Right ventricle myocardium inferior (tissue), 1 donor: ENCODE measurements around the gene MAP2K2. TPM values are rescaled to one million over a fixed set of nuclear protein-coding genes. Genes with fewer than 3 reads are reported as not detected.
A peak's percentile ranks its signal among the peaks of the same experiment; 100 is the strongest.

Source experiments
- ATAC-seq: fragments of 200-7000 bp; cut with Tn5 transposase; one replicate; pipeline ENCODE4 v1.9.1; 2020; ENCODE audit warnings: mild to moderate bottlenecking, moderate library complexity
- DNase-seq: peaks from one replicate; pipeline ENCODE4 v3.0.0; 2021; ENCODE audit errors: missing footprints
- intact Hi-C: fragments of 100-400 bp; cut with DNase I; formaldehyde crosslinking; loops from one replicate; pipeline ENCODE4 v1.11.0; 2022
- total RNA-seq: library from RNA; stranded (reverse); fragmentation: NEBNext Ultra II Directional; extraction: Animal tissue kit (Norgen Biotek cat#: 25700); gene quantifications from one replicate; pipeline ENCODE4 v1.2.1, GENCODE V29; 2021
- donor health status: DM: no; HTN: yes; CAD: no; lungs with severe emphysema.

MAP2K2 gene
- total RNA-seq, 1 donor from 2014 or later, result 138 TPM

GRCh38 chr19:4057931-4058692, 65.8 kb downstream of the MAP2K2 start:
- ATAC-seq (peak; percentile 76), DNase-seq (peak; percentile 91)
- intact Hi-C loops, result no loop called here

GRCh38 chr19:4055209-4055552, 68.7 kb downstream of the MAP2K2 start:
- no peak for ATAC-seq
- DNase-seq, result no peak
- intact Hi-C loops, result no loop called here

GRCh38 chr19:4054441-4055208, 69.3 kb downstream of the MAP2K2 start:
- ATAC-seq (no peak), DNase-seq (peak; percentile 61)
- intact Hi-C loops, result no loop called here

GRCh38 chr19:4053423-4054324, 70.2 kb downstream of the MAP2K2 start:
- intact Hi-C loops, result no loop called here
- DNase-seq (peak; percentile 51), ATAC-seq (no peak)

- ATAC-seq (no peak), DNase-seq (no peak)
- intact Hi-C loops, result no loop called here
These were observed 70.9 kb downstream of the MAP2K2 start for GRCh38 chr19:4052993-4053422.

GRCh38 chr19:4052114-4052992, 71.6 kb downstream of the MAP2K2 start:
- ATAC-seq (peak; percentile 43), DNase-seq (peak; percentile 75)
- intact Hi-C loops, result no loop called here

- DNase-seq (peak; percentile 48), ATAC-seq (no peak)
- intact Hi-C loops, result no loop called here
These were observed 72.5 kb downstream of the MAP2K2 start for GRCh38 chr19:4051175-4052101.

- peak; percentile 60 for ATAC-seq
- intact Hi-C loops, result no loop called here
- DNase-seq, result peak; percentile 85
These were observed 74.5 kb downstream of the MAP2K2 start for GRCh38 chr19:4049432-4049831.

GRCh38 chr19:4046946-4047683, 76.8 kb downstream of the MAP2K2 start:
- DNase-seq, result no peak
- ATAC-seq, result no peak
- intact Hi-C loops, result no loop called here

- DNase-seq (no peak), ATAC-seq (no peak)
- intact Hi-C loops, result no loop called here
These were observed 77.6 kb downstream of the MAP2K2 start for GRCh38 chr19:4046362-4046691.

- DNase-seq (no peak), ATAC-seq (no peak)
- intact Hi-C loops, result no loop called here
These were observed 78.1 kb downstream of the MAP2K2 start for GRCh38 chr19:4045597-4046361.

GRCh38 chr19:4044990-4045465, 78.9 kb downstream of the MAP2K2 start:
- DNase-seq, result no peak
- no peak for ATAC-seq
- intact Hi-C loops, result no loop called here

GRCh38 chr19:4043966-4044715, 79.8 kb downstream of the MAP2K2 start:
- intact Hi-C loops, result no loop called here
- DNase-seq (no peak), ATAC-seq (no peak)

- intact Hi-C loops, result no loop called here
- ATAC-seq (no peak), DNase-seq (no peak)
These were observed 80.5 kb downstream of the MAP2K2 start for GRCh38 chr19:4043401-4043800.

GRCh38 chr19:4042731-4043082, 81.2 kb downstream of the MAP2K2 start:
- ATAC-seq (no peak), DNase-seq (no peak)
- intact Hi-C loops, result no loop called here
